SK-N-DZ (cell line): Measurements from ENCODE around the gene ARHGAP26.
"Not testable (repeated sequence)": the region's sequence is repeated elsewhere in the genome, so short reads cannot be mapped to it uniquely, and the experiment has no call there.

Experiments used
- DNase-seq: peaks from one replicate; pipeline ENCODE4 v3.0.0-alpha.2; 2015; ENCODE audit warnings: low spot score

Gene ARHGAP26

GRCh38 chr5:143084407-143084806 lies 314.2 kb downstream of the ARHGAP26 start:
- no peak for DNase-seq

DNA sequence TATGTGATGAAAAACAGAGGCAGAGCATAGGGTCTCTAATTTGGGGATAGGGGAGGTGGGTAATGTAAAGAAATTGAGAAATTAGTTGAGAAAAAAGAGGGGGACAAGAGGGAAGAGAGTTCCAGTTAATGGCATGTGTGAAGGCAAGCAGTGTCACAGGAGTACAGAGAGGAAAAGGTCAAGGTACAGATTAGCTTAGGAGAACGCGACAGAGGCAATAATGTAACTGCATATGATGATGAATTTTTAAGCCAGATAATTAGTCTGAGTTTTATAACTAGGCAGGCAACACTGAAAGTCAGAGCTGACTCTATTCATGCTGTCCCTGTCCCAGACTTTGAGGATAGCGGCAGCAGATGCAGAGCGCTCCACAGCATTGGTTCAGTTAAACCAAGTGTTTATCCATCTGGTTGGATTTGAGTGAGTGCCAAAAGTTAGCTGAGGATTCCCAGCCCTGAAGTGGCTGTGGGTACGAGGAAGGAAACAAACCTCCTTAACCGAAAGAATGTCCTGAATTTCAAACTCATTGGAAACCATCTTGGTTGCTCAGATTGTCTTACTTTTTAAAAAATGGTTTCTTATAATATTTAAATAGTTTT lies 315.2 kb downstream of the ARHGAP26 start:
- no peak for DNase-seq

DNA sequence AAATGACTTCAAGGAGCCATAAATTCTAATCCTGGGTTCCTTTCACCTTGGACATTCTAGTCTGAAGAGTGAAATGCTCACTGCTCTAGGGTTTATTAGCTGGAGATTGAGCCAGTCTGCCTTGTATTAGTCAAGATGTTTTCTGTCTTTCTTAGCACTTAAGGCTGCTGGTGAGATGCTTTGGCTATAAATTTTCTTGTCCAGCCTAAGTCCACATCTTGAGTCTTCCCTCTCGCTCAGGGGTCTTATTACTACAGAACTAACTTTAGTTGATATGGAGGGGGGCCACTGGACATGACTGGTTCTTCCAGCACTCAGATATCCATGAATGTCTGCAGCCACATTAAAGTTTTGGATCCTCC lies 316.4 kb downstream of the ARHGAP26 start:
- DNase-seq: no peak

GRCh38 chr5:143086908-143087637 lies 316.9 kb downstream of the ARHGAP26 start:
- DNase-seq: no peak

DNA sequence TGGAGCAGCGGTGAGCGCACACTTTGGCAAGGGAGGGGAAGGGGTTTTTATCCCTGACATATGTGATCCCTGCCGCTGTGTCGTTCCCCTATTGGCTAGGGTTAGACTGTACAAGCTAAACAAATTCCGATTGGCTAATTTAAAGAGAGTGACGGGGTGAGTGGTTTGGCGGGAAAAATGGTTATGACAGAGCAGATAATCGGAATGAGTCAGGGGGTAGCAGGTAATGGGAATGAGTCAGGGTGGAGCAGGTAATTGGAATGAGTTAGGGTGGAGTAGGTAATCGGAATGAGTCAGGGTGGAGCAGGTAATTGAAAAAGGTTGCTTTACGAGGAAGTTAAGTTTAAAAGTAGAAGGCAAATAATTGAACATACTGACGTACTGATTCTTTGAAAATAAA lies 318.5 kb downstream of the ARHGAP26 start:
- not testable (repeated sequence) for DNase-seq

DNA sequence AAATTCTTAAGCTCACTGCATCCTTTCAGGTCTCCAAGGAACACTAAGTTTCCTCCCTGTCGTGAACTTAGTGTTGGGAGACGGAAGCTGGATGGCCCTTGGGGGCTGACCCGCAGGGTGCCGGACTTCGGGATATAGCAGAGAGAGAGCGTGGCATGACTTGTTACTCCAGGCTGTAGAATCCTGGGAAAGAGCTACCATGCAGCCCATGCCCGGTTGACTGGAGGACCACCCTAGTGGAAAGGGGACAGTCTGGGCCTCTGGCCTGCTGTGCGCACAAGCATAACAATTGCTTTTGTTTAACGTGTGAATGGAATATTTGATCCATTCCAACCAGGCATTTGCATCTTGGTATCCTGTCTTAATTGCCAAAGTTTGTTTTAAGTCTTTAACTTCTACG lies 319.9 kb downstream of the ARHGAP26 start:
- DNase-seq: not testable (repeated sequence)

GRCh38 chr5:143092711-143093451 lies 322.7 kb downstream of the ARHGAP26 start:
- not testable (repeated sequence) for DNase-seq

GRCh38 chr5:143093452-143094086 lies 323.4 kb downstream of the ARHGAP26 start:
- no peak for DNase-seq

- no peak for DNase-seq
These were observed 323.9 kb downstream of the ARHGAP26 start for GRCh38 chr5:143094087-143094521.

GRCh38 chr5:143094608-143095007 lies 324.4 kb downstream of the ARHGAP26 start:
- DNase-seq: not testable (repeated sequence)

GRCh38 chr5:143101121-143101520 lies 330.9 kb downstream of the ARHGAP26 start:
- no peak for DNase-seq

DNA sequence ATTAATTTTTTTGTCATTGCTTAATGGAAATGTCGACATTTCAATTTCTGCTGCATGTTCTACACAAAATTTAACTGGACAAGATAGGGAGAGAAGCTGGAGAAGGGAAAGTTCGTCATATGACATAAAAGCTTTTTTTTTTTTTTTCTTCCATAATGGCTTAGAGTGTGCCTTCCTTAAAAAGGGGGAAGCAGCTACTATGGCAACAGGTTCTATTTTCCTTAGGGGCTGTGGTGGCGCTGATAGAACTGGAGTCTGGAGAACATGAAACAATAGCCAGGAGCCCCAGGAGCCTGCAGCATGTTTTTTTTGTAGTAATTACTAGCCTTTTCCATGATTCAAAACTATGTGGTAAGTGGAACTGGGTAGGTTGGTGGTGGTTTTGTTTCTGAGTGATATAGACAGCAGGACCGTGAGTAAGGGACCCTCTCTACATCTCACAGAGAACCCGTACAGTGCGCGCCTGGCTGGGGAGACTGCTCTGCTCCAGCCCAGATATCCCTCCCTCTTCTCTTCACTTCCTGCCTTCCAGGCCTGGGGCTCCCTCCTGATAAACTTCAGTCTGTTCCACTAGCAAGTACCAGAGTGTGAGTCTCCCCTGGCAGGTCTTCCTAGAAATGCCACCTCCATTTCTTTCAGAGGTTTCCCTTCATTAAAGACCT lies 331.7 kb downstream of the ARHGAP26 start:
- DNase-seq: no peak

DNA sequence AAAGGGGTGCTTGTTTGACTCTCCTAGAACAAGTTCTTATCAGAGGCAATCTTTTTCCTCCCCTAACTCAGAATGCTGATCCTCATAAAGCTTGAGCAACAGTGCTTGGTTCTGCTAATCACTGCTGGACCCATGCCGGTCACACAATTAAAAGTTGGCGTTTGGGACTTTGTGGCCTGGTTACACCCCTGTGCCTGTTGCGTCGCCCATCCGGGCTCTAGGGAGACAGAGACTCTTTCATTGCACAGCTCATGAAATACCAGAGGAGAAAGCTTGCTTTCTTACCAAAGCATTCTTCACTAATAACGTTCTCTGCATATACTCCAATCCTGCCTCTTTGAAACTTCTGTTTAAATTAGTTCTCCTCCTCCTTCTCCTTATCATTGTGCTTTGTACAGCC lies 332.2 kb downstream of the ARHGAP26 start:
- no peak for DNase-seq

DNA sequence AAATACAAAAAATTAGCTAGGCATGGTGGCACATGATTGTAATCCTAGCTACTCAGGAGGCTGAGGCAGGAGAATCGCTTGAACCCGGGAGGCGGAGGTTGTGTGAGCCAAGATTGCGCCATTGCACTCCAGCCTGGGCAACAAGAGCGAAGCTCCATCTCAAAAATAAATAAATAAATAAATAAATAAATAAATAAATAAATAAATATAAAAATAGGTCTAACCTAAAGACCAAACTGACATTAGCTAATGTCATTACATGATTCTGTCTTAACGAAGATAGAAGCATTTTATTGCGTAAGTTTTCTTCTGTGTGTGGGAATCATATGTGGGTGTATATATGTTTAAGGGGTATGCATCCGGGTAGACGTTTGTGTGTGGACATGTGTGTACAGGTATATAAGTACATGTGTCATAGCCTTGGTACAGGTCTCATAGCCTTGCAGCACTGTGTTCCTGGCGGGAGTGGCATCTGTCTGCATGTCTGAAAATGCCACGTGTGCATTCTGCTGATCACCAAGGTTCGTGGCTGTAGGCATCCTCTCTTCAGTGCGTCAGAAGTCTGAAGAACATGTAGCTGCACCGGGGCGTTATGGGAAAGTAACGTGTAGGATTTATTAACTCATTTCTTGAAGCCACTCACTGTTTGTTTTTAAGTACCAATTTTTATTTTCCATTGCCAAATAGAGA lies 335.2 kb downstream of the ARHGAP26 start:
- no peak for DNase-seq

DNA sequence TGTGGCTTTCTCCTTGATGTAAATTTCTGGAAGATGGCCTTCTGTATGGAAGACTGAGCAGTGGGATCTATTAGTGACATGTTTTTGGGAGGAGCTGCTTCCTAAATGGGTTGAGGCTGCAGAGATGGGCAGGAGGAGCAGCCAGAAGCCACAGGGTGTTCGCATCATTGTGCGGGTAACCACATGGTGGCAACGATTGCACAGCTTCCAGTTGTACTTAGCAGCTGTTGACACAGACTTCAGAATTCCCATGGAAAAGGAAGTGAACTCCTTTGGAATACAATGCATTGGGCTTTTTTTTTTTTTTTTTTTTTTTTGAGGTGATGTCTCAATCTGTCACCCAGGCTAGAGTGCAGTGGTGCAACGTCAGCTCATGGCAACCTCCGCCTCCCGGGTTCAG lies 336.0 kb downstream of the ARHGAP26 start:
- DNase-seq: peak; percentile 51

- DNase-seq: peak; percentile 59
These were observed 338.4 kb downstream of the ARHGAP26 start for GRCh38 chr5:143108498-143109128.

- no peak for DNase-seq
These were observed 340.4 kb downstream of the ARHGAP26 start for GRCh38 chr5:143110591-143110990.

DNA sequence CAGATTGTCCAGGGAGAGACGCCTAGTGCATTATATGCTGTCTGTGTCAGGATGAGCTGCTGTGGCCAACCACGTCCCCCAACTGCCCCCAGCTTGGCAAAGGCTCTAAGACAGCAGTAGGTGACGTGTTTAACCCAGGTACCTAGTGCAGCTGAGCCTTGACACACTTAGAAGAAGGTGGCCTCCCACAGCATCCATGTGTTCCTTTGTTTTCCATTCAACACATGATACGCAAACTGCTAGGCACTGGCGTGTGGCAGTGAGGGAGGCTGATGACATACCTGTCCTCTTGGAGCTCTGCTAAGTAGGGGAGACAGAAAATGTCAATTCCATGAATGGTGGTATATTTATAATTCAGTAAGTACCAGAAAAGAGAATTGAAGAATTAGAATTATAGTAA lies 341.6 kb downstream of the ARHGAP26 start:
- DNase-seq: no peak

- DNase-seq: no peak
These were observed 343.3 kb downstream of the ARHGAP26 start for GRCh38 chr5:143113461-143113860.

DNA sequence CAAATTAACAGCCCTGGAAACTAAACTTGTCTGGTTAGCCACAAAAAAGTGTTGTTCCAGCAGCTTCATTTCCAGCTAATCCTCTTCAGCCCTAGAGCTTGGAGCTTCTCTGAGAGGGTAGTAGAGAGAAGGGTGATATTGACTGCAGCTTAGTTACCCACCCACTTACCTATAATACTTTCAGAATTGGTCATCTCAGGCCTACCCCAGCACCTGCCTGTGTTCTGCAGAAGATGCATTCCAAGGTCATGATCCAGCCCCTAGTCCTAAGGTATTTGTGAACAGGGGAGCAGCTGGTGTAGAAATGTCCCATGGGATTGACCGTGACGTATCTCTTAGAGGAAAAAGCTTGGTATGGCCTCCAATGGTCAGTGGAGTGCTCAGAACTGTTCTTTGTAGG lies 344.3 kb downstream of the ARHGAP26 start:
- DNase-seq: no peak

DNA sequence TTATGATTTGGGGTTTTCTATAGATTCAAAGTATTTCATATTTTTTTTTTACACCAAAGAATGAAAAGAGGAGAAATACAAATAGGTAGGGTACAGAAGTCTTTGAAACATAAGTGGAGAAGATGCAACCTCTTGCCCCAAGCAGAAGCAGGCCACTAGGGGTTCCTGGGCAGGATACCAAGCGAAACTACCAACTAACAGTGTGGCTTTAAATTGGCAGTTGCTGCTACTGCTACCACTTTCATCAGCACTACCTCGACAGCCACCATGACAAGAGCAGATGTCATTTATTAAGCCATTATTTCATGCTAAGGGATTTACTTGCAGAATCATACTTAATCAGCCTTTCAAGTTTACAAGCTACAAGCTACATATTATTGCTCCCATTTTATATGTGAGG lies 345.2 kb downstream of the ARHGAP26 start:
- no peak for DNase-seq
